ENCODE measurements around the gene CTTNBP2.

GRCh38 chr7:117675497-117676435 is 197.5 kb downstream of the CTTNBP2 start:
- TF ChIP-seq POLR2A (IDR thresholded peaks at IDR 0.05; ENCODE audit: low read length) (no peak), GATA1 (IDR thresholded peaks at IDR 0.05; ENCODE audit: low read depth, low read length) (no peak)
